Fibroblast of lung (primary cell): Measurements from ENCODE around the gene CNNM4. TPM values are rescaled to one million over a fixed set of nuclear protein-coding genes. Genes with fewer than 3 reads are reported as not detected.

ENCODE experiments used
- DNase-seq, 2 donors: peaks; one replicate each; pipeline versions ENCODE4 v3.0.0 to v3.0.0-alpha.2; 2010; ENCODE audit warnings: low read depth in 2 of 2
- H2AFZ ChIP-seq: 2 replicates; pipeline ENCODE4 v1.5.1; 2012; ENCODE audit warnings: low read length, control low read depth, inconsistent platforms
- H3K27ac ChIP-seq: 2 replicates; pipeline ENCODE4 v1.5.1; 2011; ENCODE audit warnings: low read length, control low read depth; ENCODE audit not compliant: insufficient read depth
- H3K27me3 ChIP-seq: 2 replicates; pipeline ENCODE4 v1.5.1; 2011; ENCODE audit warnings: mild to moderate bottlenecking, low read length; ENCODE audit not compliant: control insufficient read depth, insufficient read depth
- H3K36me3 ChIP-seq: 2 replicates; pipeline ENCODE4 v1.5.1; 2011; ENCODE audit warnings: low read length; ENCODE audit not compliant: control insufficient read depth, insufficient read depth
- H3K4me1 ChIP-seq: 2 replicates; pipeline ENCODE4 v1.5.1; 2011; ENCODE audit warnings: low read length; ENCODE audit not compliant: control insufficient read depth, insufficient read depth; ENCODE audit errors: extremely low read depth
- H3K4me2 ChIP-seq: 2 replicates; pipeline ENCODE4 v1.5.1; 2011; ENCODE audit warnings: low read length, control low read depth; ENCODE audit not compliant: insufficient read depth; ENCODE audit errors: extremely low read depth
- H3K4me3 ChIP-seq, 4 experiments: fragments of 200-600 bp in 1 of 4; sonication (generic) in 1 of 4; replicated peaks in 1 of 4; 2 replicates each; pipeline ENCODE4 v1.5.1; 2011 to 2016; ENCODE audit warnings: low read length in 4 of 4, low read depth in 3 of 4, mild to moderate bottlenecking in 3 of 4, control low read depth in 2 of 4, inconsistent platforms in 1 of 4, mixed read lengths in 1 of 4; ENCODE audit not compliant: insufficient read depth in 1 of 4; ENCODE audit errors: control extremely low read depth in 1 of 4
- H3K79me2 ChIP-seq: 2 replicates; pipeline ENCODE4 v1.5.1; 2012; ENCODE audit warnings: mild to moderate bottlenecking, low read length, inconsistent platforms; ENCODE audit not compliant: control insufficient read depth, insufficient read depth
- H3K9ac ChIP-seq: 2 replicates; pipeline ENCODE4 v1.5.1; 2011; ENCODE audit warnings: mild to moderate bottlenecking, low read length, control low read depth; ENCODE audit not compliant: insufficient read depth
- H3K9me3 ChIP-seq: 2 replicates; pipeline ENCODE4 v1.5.1; 2012; ENCODE audit warnings: low read depth, low read length; ENCODE audit not compliant: control insufficient read depth, insufficient read depth
- H4K20me1 ChIP-seq: 2 replicates; pipeline ENCODE4 v1.5.1; 2011; ENCODE audit warnings: low read length; ENCODE audit not compliant: control insufficient read depth, insufficient read depth; ENCODE audit errors: extremely low read depth
- EZH2 ChIP-seq: IDR thresholded peaks from 2 replicates; pipeline ENCODE4 v1.5.1; 2012; ENCODE audit warnings: low read length, control low read depth, mild to moderate bottlenecking; ENCODE audit errors: missing control alignments
- polyA plus RNA-seq, 2 donors: library from polyadenylated mRNA; depleted of rRNA in 1 of 2; stranded (reverse) in 1 of 2; unstranded in 1 of 2; fragments of >200 nt; gene quantifications; 2 replicates each; pipeline ENCODE4 v1.2.1, GENCODE V29; 2011 to 2012; ENCODE audit warnings: missing spikeins in 1 of 2
- total RNA-seq: library from RNA; depleted of rRNA; stranded (reverse); fragments of >200 nt; gene quantifications from 2 replicates; pipeline ENCODE4 v1.2.1, GENCODE V29; 2014
- TF ChIP-seq, protein P1 (sequence below), 2 donors: IDR thresholded peaks in 1 of 2; conservative IDR thresholded peaks in 1 of 2; 1 replicate in 1 of 2; 2 replicates in 1 of 2; pipeline ENCODE4 v1.5.1; 2011 to 2012; ENCODE audit warnings: low read length in 2 of 2, control low read depth in 1 of 2, inconsistent platforms in 1 of 2, low read depth in 1 of 2, mild to moderate bottlenecking in 1 of 2

The CNNM4 gene
- total and polyA plus RNA-seq, 2 donors (not counting 1 experiment from before 2014, with no cell fraction given), result 3.3 to 3.5 TPM

DNA sequence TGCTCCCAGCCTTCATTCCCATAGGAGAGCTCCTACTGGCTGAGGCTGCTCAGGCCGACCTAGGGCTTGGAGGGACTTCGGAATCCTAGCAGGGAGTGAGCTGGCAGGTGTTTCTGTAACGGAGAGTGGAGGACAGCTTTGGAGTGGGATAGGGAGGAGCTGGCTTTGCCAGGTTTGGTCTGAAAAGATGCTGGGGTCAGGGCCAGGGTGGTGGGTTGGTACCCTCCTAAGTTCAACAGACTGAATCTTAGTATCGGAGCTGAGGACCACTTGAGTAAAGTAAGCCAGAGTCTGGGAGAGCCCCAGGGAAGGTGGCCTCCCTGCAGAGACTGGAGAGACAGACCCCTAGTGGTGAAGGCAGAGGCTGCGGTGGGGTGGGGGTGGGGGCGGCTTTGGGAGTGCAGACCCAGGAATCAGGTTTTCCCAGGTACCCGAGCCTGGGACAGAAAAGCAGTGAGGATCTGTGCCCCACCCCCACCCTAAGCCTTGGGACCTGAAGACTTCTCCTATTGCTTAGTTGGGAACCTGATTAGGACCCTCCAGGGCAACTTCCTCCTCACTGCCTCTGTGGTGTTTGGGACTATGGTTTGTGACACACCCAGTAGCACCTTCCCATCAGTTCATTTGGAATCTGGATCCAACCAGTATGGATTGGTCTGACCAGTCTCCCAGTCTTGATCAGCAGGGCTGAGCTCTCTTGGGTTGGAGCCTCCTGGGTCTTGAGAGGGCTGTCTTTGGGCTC, 3.0 kb downstream of the CNNM4 start:
- no peak overlapping the region for H3K9ac ChIP-seq
- no peaks in the 10 kb centered on the region for H3K9me3 ChIP-seq
- no peaks in the 10 kb centered on the region for H4K20me1 ChIP-seq
- peaks cover 4% of the 10 kb centered on the region for H3K4me1 ChIP-seq
- H3K79me2 ChIP-seq, result no peaks in the 10 kb centered on the region
- H3K4me2 ChIP-seq, result peak overlapping the region; percentile 86
- H3K4me3 ChIP-seq, result peak overlapping the region; percentile 12 to 72 (median 42)
- no peak overlapping the region for H3K27ac ChIP-seq
- DNase-seq, result no peak
- H2AFZ ChIP-seq, result peak overlapping the region; percentile 12
- H3K27me3 ChIP-seq, result no peaks in the 10 kb centered on the region
- H3K36me3 ChIP-seq, result no peaks in the 10 kb centered on the region
- TF ChIP-seq, protein P1, sequence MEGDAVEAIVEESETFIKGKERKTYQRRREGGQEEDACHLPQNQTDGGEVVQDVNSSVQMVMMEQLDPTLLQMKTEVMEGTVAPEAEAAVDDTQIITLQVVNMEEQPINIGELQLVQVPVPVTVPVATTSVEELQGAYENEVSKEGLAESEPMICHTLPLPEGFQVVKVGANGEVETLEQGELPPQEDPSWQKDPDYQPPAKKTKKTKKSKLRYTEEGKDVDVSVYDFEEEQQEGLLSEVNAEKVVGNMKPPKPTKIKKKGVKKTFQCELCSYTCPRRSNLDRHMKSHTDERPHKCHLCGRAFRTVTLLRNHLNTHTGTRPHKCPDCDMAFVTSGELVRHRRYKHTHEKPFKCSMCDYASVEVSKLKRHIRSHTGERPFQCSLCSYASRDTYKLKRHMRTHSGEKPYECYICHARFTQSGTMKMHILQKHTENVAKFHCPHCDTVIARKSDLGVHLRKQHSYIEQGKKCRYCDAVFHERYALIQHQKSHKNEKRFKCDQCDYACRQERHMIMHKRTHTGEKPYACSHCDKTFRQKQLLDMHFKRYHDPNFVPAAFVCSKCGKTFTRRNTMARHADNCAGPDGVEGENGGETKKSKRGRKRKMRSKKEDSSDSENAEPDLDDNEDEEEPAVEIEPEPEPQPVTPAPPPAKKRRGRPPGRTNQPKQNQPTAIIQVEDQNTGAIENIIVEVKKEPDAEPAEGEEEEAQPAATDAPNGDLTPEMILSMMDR (conservative IDR thresholded peaks at IDR 0.05 in 1 of 2, IDR thresholded peaks at IDR 0.05 in 1 of 2; ENCODE audit: low read depth in 1 of 2, low read length in 2 of 2), result peak; percentile 40 to 45
- no peak for TF ChIP-seq EZH2

DNA sequence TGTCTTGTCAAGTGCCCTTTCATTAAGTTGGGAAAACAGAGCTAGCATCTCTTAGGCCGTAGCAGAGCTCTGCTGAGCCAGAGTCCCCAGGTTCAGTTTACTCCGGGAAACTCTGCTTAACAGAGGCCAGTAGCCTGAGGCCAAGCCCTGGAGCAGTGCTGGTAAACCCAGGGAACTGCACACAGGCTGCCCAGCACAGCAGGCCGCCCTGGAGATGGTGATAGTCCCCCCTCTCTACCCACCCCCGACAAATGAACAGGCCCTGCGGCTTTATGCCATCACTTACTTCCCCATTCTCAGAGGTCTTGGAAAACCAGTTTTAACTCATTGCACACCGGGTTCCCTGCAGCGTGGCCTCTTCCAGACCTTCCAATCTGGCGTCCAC, 3.5 kb downstream of the CNNM4 start:
- peak overlapping the region; percentile 86 for H3K4me2 ChIP-seq
- peaks cover 4% of the 10 kb centered on the region for H3K4me1 ChIP-seq
- no peak for DNase-seq
- no peak for TF ChIP-seq EZH2
- TF ChIP-seq, protein P1 (conservative IDR thresholded peaks at IDR 0.05 in 1 of 2, IDR thresholded peaks at IDR 0.05 in 1 of 2; ENCODE audit: low read depth in 1 of 2, low read length in 2 of 2), result no peak
- H3K79me2 ChIP-seq, result no peaks in the 10 kb centered on the region
- H2AFZ ChIP-seq, result peak overlapping the region; percentile 12
- no peaks in the 10 kb centered on the region for H3K27me3 ChIP-seq
- no peak overlapping the region for H3K27ac ChIP-seq
- no peak overlapping the region for H3K9ac ChIP-seq
- H3K36me3 ChIP-seq, result no peaks in the 10 kb centered on the region
- H3K9me3 ChIP-seq, result no peaks in the 10 kb centered on the region
- peak overlapping the region in 1 of 4 experiments; percentile 72 for H3K4me3 ChIP-seq
- no peaks in the 10 kb centered on the region for H4K20me1 ChIP-seq

DNA sequence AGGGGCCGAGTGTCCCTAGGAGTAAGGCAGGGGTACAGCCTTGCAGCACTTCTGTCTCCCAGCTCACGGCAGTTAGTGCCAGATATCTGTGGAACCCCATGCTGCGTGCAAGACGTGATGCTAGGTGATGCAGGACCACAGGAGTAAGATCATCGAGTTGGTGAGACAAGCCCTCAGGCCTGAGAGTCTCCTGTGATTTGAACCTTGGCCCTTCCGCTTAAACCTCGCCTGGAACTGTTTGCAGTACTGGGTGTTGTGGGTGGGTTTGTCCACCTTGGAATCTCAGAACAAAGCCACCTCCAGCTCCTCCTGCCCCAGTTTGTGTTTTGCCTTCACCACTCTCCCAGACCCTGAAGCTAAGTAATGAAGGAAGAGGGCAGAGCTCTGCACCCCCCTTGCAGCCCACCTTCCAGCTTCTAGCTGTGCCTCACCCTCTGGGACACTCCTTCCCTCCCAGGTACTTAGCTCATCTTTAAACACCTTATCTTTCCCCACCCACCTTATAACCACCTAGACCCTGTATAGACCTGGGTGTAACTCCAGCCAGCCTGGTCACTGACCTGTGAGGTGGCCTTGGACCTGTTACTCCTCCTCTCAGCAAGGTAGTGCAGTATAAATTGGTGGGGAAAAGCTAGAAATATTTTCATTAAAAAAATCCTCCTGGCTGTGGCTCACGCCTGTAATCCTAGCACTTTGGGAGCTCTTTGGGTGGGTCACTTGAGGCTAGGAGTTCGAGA, 6.6 kb downstream of the CNNM4 start:
- Histone ChIP-seq H3K4me1 (peaks cover 2% of the 10 kb centered on the region), H3K9ac (no peak overlapping the region), H3K36me3 (no peaks in the 10 kb centered on the region), H3K9me3 (no peaks in the 10 kb centered on the region), H4K20me1 (no peaks in the 10 kb centered on the region), H2AFZ (no peak overlapping the region), H3K27me3 (no peaks in the 10 kb centered on the region), H3K27ac (no peak overlapping the region), H3K79me2 (no peaks in the 10 kb centered on the region), H3K4me2 (no peak overlapping the region), H3K4me3 (no peak overlapping the region)
- no peak for DNase-seq
- TF ChIP-seq, protein P1 (conservative IDR thresholded peaks at IDR 0.05 in 1 of 2, IDR thresholded peaks at IDR 0.05 in 1 of 2; ENCODE audit: low read depth in 1 of 2, low read length in 2 of 2), result no peak
- TF ChIP-seq EZH2, result no peak
